ENCODE data around the gene PORCN.

Gene PORCN

DNA sequence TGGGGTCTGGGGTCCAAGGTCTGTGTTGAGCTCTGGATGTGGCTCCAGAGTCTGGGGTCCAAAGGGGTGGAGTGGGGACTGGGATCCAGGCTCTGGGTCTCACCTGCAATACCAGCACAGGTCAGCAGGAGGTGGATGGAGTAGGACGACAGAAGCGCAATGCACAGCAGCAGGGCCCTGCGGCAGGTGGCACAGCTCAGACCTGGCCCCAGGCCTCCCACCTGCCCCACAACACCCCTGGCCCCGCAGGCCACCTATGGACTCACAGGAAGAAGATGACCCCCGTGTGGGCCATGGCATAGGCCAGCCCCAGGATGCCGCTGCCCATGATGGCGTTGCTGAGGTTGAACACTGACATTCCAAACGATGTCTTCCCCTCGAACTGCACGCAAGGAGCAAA lies 42.1 kb upstream of the PORCN start:
- peak overlapping the region; percentile 33 for H3K4me3 ChIP-seq (replicated peaks; ENCODE audit: low read depth, low read length)
- DNase-seq (ENCODE audit: extremely low read depth, low read depth): no peak
- TF ChIP-seq, protein P1, sequence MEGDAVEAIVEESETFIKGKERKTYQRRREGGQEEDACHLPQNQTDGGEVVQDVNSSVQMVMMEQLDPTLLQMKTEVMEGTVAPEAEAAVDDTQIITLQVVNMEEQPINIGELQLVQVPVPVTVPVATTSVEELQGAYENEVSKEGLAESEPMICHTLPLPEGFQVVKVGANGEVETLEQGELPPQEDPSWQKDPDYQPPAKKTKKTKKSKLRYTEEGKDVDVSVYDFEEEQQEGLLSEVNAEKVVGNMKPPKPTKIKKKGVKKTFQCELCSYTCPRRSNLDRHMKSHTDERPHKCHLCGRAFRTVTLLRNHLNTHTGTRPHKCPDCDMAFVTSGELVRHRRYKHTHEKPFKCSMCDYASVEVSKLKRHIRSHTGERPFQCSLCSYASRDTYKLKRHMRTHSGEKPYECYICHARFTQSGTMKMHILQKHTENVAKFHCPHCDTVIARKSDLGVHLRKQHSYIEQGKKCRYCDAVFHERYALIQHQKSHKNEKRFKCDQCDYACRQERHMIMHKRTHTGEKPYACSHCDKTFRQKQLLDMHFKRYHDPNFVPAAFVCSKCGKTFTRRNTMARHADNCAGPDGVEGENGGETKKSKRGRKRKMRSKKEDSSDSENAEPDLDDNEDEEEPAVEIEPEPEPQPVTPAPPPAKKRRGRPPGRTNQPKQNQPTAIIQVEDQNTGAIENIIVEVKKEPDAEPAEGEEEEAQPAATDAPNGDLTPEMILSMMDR (IDR thresholded peaks at IDR 0.05; ENCODE audit: low read depth, low read length, missing control alignments): peak; percentile 25

DNA sequence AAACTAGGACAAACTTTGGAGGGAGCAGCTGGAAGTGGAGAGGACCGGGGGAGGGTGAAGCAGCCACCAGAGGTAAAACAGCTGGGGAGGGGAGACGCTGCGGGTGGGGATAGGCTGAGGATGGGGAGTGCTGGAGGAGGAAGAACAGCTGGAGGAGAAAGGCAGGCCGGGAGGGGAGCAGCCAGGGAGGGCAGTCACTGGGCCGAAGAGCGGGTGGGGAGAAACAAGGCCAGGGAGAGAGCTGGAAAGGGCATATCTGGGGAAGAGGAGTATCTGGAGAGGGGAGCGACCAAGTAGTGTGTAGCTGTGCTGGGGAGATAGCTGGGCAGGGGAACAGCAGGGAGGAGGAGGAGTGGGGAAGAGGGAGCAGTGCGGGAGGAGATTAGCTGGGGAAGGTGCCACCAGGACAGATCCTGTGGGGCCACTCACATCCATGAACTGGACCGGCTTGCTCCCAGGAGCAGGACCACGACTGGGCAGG lies 41.5 kb upstream of the PORCN start:
- peak overlapping the region; percentile 33 for H3K4me3 ChIP-seq (replicated peaks; ENCODE audit: low read depth, low read length)
- TF ChIP-seq, protein P1 (IDR thresholded peaks at IDR 0.05; ENCODE audit: low read depth, low read length, missing control alignments): no peak
- DNase-seq (ENCODE audit: extremely low read depth, low read depth): no peak

DNA sequence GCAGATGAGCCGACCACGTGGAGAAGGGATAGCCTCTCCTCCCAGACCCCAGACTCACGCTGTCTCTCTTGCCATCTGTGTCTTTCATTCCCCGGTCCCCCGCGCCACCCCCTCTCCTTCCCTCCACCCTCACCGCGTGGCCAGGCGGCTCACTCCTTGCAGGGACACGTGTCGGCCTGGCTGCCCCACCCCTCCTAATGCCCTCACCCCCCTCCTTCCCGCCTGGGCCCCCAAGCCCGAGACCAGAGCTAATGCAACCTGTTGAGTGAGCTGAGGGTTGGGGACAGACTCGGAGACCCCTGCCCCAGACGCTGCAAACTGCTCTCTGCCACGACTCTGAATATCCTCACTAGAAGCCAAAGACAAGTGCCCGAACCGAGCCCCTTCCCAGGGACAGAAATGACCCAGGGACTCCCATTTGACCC lies 40.5 kb upstream of the PORCN start:
- TF ChIP-seq, protein P1 (IDR thresholded peaks at IDR 0.05; ENCODE audit: low read depth, low read length, missing control alignments): no peak
- DNase-seq (ENCODE audit: extremely low read depth, low read depth): no peak
- H3K4me3 ChIP-seq (replicated peaks; ENCODE audit: low read depth, low read length): peak overlapping the region; percentile 33

DNA sequence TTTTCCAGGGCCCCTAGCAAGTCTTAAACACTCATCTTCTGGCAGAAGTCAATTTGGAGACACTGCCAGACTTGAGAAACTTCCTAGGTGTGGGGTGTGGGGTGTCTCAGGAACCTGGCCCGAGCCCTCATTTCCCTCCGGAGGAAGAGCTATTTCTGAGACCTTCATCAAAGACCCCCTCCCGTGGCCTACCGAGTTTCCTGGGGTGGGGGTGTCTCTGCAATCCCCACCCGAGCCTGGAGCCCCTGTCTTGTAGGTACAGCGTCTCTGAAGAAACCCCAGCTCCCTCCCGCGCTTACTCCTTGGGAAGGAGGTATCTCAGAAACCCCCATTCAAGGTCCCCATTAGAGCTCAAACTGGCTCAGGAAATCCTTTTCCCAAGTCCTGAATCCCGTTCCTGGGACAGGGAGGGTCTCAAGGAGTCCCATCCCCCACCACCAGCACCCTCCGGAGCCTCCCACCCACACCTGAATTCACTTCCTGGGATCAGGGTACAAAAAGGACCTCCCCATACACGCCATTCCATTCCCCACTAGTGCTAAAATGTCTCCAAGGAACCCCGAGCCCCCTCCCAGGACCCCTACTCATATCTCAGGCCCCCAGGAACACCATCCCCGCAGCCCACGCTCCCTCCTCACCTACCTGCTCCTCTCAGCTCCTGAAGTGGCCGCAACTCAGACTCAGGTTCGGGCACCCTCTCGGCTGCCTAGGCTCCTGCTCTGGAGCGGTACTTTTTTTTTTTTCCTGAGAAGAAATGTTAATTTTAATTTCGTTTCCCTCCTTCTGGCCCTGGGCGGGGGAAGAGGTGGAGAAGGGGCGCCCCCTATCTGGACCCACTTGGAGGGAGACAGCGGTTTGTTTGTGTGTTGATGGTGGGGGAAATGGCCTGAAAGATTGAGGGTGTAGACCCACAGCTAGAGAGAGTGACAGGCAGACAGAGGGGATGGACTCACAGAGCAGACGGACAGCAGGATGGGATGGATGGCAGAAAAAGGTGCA lies 39.8 kb upstream of the PORCN start:
- DNase-seq (ENCODE audit: extremely low read depth, low read depth): no peak
- no peak overlapping the region for H3K4me3 ChIP-seq (replicated peaks; ENCODE audit: low read depth, low read length)
- TF ChIP-seq, protein P1 (IDR thresholded peaks at IDR 0.05; ENCODE audit: low read depth, low read length, missing control alignments): no peak

DNA sequence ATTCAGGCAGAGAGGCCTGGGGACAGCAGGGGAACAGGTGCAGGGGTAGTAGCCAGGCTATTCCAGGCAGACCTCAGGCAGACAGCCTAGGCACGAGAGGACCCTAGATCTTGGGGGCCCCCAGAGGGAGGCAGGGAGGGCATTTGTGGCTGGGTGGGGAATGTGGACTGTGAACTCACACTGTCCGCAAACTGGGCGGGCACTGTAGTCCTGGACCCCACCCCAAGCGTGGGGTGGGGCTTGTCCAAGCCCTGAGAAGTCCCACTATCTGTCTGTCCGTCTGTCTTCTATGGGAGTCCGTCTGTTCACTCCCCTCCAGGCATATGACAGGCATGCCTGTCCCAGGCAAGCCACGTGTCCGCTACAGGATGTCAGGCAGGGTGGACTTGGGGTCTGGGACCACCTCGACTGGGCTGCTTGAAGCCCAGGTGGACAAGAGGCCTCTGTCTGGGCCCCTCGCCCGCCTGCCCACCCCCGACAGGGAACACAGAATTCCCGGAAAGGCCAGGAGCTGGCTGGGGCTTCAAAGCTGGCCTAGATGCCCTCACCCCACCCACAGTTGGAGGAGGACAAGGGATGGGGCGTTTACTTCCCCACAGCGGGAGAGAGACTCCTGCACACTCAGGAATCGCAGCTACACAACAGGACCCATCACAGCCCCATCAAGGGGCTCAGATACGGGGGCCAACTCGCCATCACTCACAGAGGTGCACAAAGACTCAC lies 38.5 kb upstream of the PORCN start, which contains the start of gene SLC38A5:
Gene SLC38A5 (minus strand): TSS at position 151 of the 723 bp plus-strand sequence. CDS start 2,336 bp downstream, outside the sequence.
- no peak for DNase-seq (ENCODE audit: extremely low read depth, low read depth)
- H3K4me3 ChIP-seq (replicated peaks; ENCODE audit: low read depth, low read length): no peak within 1 kb of the TSS
- TF ChIP-seq, protein P1 (IDR thresholded peaks at IDR 0.05; ENCODE audit: low read depth, low read length, missing control alignments): no peak

DNA sequence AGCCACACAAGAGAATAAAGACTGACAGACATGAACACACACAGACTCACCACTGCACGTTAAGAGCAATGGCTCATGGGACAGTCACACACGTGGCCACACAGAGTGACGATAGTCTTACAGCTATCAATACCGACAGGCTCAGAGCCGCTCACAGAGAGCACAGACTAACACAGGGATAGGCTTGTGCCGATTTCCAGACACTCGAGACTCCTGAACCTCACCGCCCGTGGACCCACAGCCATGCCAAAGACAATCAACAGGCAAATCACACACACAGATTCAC lies 38.0 kb upstream of the PORCN start:
- no peak for DNase-seq (ENCODE audit: extremely low read depth, low read depth)
- no peak overlapping the region for H3K4me3 ChIP-seq (replicated peaks; ENCODE audit: low read depth, low read length)
- TF ChIP-seq, protein P1 (IDR thresholded peaks at IDR 0.05; ENCODE audit: low read depth, low read length, missing control alignments): no peak
